WI38 (cell line): ENCODE results near the gene DIAPH3.

Source experiments
- H3K4me3 ChIP-seq: 2 replicates; pipeline ENCODE4 v1.5.1; 2011; ENCODE audit warnings: low read depth, mild to moderate bottlenecking, control low read depth, low read length
- TF ChIP-seq, protein P1 (sequence below): IDR thresholded peaks from 2 replicates; pipeline ENCODE4 v1.5.1; 2012; ENCODE audit warnings: low read depth, mild to moderate bottlenecking, control low read depth, low read length

Gene DIAPH3

DNA sequence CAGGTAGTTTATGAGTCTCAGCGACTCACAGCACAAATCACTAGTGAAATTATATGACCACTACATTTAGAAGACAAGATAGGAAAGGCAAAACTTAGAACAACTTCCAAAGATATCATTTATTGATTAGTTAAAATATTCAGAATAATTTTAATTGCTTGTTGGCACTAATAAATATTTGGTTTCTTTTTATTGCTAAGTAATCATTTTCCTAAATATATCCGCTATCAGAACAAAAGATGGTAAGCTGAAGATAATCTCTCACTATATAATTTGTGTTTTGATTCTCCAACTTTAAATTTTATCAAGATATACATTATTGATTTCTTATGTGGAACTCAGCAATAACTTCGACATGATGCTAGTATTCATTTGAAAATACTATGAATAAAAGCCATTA is 248.5 kb downstream of the DIAPH3 start:
- TF ChIP-seq, protein P1, sequence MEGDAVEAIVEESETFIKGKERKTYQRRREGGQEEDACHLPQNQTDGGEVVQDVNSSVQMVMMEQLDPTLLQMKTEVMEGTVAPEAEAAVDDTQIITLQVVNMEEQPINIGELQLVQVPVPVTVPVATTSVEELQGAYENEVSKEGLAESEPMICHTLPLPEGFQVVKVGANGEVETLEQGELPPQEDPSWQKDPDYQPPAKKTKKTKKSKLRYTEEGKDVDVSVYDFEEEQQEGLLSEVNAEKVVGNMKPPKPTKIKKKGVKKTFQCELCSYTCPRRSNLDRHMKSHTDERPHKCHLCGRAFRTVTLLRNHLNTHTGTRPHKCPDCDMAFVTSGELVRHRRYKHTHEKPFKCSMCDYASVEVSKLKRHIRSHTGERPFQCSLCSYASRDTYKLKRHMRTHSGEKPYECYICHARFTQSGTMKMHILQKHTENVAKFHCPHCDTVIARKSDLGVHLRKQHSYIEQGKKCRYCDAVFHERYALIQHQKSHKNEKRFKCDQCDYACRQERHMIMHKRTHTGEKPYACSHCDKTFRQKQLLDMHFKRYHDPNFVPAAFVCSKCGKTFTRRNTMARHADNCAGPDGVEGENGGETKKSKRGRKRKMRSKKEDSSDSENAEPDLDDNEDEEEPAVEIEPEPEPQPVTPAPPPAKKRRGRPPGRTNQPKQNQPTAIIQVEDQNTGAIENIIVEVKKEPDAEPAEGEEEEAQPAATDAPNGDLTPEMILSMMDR: no peak
- no peak overlapping the region for H3K4me3 ChIP-seq

DNA sequence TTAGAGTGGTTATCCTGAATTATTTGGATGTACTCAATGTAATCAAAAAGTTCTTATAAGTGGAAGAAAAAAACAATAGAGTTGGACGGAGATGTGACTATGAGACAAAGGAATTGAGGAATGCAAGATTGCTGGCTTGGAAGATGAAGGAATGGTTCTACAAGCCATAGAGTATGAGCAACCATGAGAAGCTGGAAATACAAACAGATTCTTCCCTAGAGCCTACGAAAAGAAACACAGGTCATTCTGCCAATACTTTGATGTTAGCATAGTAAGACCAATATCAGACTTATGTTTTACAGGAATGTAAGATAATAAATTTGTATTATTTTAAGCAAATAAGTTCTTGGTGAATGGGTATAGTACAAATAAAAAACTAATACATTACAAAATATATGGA is 249.2 kb downstream of the DIAPH3 start:
- TF ChIP-seq, protein P1: no peak
- H3K4me3 ChIP-seq: no peak overlapping the region

DNA sequence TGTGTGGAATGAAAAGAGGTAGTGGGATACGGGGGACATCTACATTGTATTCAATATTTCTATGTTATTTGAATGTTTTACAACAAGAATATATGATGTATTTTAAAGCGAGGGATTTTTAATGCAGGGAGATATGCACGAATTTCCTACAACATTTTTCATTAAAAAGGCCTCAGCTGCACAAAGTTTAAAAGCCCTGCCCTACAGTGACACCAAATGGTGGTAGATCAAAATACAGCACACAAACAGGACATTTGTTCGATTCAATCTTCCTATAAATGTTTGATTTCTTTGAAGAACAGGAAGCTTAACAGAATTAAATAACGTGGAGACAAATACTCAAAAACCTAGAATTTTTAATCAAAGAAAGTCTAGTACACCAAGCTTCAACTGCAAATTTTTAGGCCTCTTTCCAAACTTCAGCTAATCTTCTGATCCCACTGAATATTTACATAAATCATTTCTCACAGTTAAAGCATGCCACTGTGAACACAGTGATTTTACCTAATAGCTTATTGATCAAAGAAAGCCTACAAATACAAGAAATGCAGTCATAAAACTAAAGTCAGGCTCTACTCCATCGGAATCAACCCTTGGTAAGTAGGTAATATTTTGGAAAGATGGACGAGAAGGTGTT is 257.2 kb downstream of the DIAPH3 start:
- TF ChIP-seq, protein P1: peak; percentile 31; the same call in 1 of the 2 replicates
- no peak overlapping the region for H3K4me3 ChIP-seq

DNA sequence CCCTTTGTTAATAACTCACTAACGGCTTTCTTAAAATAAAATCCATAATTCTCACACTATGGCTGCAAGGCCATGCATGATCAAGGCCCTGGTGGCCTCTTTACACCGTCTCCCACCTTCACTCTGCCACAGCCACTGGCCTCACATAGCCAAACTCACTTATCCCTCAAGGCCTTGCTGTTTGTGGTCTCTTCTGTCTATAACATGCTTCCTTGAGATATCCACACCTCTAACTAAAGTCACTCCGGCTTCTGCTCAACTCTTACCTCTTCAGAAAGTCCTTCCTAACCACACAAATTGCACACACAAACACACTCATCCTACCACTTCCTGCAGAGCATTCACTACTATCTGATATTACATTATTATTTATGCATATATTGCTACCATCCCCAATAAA is 262.5 kb downstream of the DIAPH3 start:
- TF ChIP-seq, protein P1: no peak
- no peak overlapping the region for H3K4me3 ChIP-seq

DNA sequence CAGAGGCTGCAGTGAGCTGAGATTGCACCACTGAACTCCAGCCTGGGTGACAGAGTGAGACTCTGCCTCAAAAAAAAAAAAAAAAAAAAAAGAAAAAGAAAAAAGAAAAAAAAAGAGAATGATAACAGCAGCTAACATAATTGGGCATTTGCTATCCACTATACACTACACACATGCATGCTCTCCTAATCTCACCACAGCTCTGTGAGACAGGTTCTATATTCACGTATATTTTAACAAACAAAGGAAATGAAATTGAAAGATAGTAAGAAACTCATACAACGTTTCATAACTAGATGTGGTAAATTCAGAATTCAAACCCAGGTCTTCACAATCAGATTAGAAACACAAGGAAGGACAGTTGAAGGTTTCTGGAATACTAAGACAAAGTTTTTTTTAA is 265.7 kb downstream of the DIAPH3 start:
- TF ChIP-seq, protein P1: no peak
- H3K4me3 ChIP-seq: no peak overlapping the region

DNA sequence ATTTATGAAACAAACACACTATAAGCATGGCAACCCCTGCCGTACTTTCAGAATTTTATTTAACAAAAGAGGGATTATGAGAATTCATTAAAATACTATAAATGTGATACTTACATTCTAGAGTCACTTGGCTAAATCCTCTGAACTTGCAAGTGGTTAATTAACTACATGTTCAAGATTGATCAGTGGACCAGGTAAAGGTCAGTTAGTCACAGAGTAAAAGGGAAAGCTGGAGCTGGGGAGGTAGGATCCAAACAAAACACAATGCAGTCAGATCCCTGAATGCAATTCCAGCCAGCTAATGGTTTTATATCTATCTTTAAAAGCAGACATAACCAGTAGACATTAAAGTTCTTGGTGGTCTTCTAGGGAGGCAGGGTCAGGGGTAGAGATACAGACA is 270.5 kb downstream of the DIAPH3 start:
- no peak overlapping the region for H3K4me3 ChIP-seq
- TF ChIP-seq, protein P1: no peak

DNA sequence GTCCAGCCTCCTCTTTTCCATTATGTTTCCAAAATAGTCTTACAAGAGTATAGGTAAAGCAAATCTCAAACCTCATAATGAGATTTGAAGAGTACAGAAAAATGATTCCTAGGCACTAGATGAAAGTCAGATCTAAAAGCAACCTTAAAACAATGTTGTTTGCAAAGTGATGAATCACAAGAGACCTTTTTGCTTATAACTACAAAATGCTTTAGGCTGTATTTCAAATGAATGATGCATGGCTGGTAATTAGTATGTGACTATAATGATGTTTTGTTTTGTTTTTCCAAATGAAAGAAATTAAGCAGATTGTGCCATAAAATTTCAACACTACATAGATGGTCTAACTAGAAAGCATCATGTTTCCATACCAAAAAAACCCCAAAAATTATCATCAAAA is 272.7 kb downstream of the DIAPH3 start:
- TF ChIP-seq, protein P1: no peak
- H3K4me3 ChIP-seq: no peak overlapping the region
